ENCODE results near the gene GPRIN2. TPM values are rescaled to one million over a fixed set of nuclear protein-coding genes. Genes with fewer than 3 reads are reported as not detected.
A peak's percentile ranks its signal among the peaks of the same experiment; 100 is the strongest.
"Not testable (repeated sequence)": the region's sequence is repeated elsewhere in the genome, so short reads cannot be mapped to it uniquely, and the experiment has no call there.

GPRIN2 gene
- total RNA-seq, 1 donor from 2014 or later: 5.4 TPM

GRCh38 chr10:46585246-46585645 is 28.8 kb upstream of the GPRIN2 start:
- not testable (repeated sequence) for H3K27ac Mint-ChIP-seq (ENCODE audit: unreplicated experiment); H3K27me3 Mint-ChIP-seq (ENCODE audit: low read depth); H3K4me3 Mint-ChIP-seq (ENCODE audit: unreplicated experiment); H3K36me3 Mint-ChIP-seq (ENCODE audit: low read depth); H3K9me3 Mint-ChIP-seq (ENCODE audit: low read depth); DNase-seq (ENCODE audit: low spot score); H3K4me1 Mint-ChIP-seq (ENCODE audit: low read depth)

DNA sequence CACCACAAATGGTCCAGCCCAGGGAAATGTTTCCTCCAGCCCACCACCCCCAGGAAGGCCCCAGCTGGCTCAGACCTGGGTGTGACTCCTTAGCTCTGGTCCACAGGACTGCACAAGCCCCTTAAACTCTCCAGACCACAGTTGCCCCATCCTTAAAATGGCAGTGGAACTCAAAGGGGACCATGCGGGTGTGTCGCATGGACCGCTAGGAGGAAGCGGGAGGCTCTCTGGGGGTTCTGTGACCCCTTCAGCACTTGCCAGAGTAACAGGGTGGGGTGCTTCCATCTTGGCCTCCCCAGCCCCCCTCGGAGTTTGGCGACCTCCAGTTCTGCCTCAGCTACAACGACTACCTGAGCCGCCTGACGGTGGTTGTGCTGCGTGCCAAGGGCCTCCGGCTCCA is 27.7 kb upstream of the GPRIN2 start:
- DNase-seq (ENCODE audit: low spot score); H3K4me3 Mint-ChIP-seq (ENCODE audit: unreplicated experiment); H3K27ac Mint-ChIP-seq (ENCODE audit: unreplicated experiment); H3K27me3 Mint-ChIP-seq (ENCODE audit: low read depth); H3K4me1 Mint-ChIP-seq (ENCODE audit: low read depth); H3K36me3 Mint-ChIP-seq (ENCODE audit: low read depth); H3K9me3 Mint-ChIP-seq (ENCODE audit: low read depth): not testable (repeated sequence)

DNA sequence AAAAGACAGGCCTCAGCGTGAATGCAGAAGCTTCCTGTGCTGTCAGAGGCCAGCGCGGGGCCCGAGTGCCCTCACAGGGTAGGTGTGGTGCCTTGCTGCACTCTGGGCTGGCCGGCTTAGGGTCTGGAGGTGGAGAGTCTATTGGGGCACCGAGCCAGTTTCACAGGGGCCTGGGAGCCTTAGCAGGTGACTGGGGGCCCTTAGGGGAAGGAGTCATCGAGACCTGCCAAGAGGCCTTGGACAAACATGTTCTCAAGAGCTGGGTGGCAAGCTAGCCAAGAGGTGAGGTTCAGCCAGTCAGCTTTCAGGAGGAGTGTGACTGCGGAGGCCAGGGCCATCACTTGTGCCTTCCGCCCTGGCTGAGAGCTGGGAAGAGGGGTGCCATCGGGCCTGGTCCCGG is 26.1 kb upstream of the GPRIN2 start:
- H3K27ac Mint-ChIP-seq (ENCODE audit: unreplicated experiment); DNase-seq (ENCODE audit: low spot score); H3K27me3 Mint-ChIP-seq (ENCODE audit: low read depth); H3K4me3 Mint-ChIP-seq (ENCODE audit: unreplicated experiment); H3K9me3 Mint-ChIP-seq (ENCODE audit: low read depth); H3K36me3 Mint-ChIP-seq (ENCODE audit: low read depth); H3K4me1 Mint-ChIP-seq (ENCODE audit: low read depth): not testable (repeated sequence)

- H3K4me3 Mint-ChIP-seq (ENCODE audit: unreplicated experiment); H3K27me3 Mint-ChIP-seq (ENCODE audit: low read depth); H3K9me3 Mint-ChIP-seq (ENCODE audit: low read depth); H3K36me3 Mint-ChIP-seq (ENCODE audit: low read depth); H3K27ac Mint-ChIP-seq (ENCODE audit: unreplicated experiment); H3K4me1 Mint-ChIP-seq (ENCODE audit: low read depth); DNase-seq (ENCODE audit: low spot score): not testable (repeated sequence)
These were observed 25.5 kb upstream of the GPRIN2 start for GRCh38 chr10:46581997-46582396.

DNA sequence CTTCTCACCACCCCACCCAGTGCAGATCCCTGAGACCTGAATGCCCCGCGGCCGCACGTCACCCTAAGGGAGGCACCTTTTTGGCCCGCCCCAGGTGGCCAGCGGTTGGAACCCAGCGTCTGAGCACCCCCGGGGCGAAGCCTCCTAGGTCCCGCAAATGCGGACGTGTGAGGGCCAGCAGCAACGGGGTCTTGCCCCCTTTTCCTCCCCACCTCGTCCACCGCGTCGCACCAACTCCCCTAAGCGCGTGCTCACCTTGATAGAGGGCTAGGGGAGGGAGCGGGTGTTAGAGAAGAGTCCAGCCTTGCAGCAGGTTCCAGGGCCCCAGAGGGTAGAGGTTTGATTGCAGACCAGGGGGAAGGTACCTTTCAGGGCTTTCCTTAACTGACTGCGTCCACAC is 22.9 kb upstream of the GPRIN2 start:
- not testable (repeated sequence) for H3K4me1 Mint-ChIP-seq (ENCODE audit: low read depth); H3K27ac Mint-ChIP-seq (ENCODE audit: unreplicated experiment); DNase-seq (ENCODE audit: low spot score); H3K4me3 Mint-ChIP-seq (ENCODE audit: unreplicated experiment); H3K27me3 Mint-ChIP-seq (ENCODE audit: low read depth); H3K9me3 Mint-ChIP-seq (ENCODE audit: low read depth); H3K36me3 Mint-ChIP-seq (ENCODE audit: low read depth)

DNA sequence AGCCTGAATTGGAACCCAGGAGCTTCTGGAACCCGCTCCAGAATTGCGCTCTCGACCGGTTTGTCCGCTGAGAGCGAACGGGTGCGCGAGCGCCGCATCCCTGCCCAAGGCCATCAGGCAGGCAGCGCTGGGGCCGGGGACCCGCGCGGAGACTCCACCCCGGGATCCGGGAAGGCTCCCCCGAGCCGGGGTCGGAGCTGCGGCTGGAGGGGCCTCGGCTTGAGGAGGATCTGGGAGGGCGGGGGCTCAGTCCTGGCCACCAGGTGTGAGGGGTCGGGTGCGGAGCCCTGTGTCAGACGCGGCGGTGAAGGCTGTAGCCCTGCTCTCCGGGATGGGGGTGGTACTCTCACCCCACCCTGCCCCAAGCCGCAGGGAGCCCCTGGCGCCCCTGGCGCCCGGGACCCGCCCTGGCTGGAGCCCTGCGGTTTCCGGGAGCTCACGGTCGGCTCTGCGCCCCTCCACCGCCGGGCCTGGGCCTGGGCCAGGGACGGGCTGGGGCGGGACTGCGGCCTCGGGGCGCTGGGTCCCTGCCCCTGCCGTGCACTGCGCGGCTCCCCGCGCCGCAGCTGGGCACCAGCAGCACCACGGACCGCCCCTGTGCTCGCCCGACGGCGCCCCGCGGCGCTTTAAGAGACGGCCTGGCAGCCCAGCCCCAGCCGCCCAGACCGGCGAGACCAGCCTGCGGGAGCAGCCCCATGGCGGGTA is 22.2 kb upstream of the GPRIN2 start, which contains the start of gene SYT15:
SYT15 (plus strand) TSS at position 655 of the 705 bp plus-strand sequence; CDS start at position 696, 41 bp downstream.
- not testable (repeated sequence) for H3K4me1 Mint-ChIP-seq (ENCODE audit: low read depth); H3K9me3 Mint-ChIP-seq (ENCODE audit: low read depth); H3K36me3 Mint-ChIP-seq (ENCODE audit: low read depth); H3K4me3 Mint-ChIP-seq (ENCODE audit: unreplicated experiment); DNase-seq (ENCODE audit: low spot score); H3K27ac Mint-ChIP-seq (ENCODE audit: unreplicated experiment); H3K27me3 Mint-ChIP-seq (ENCODE audit: low read depth)

GRCh38 chr10:46577624-46578473 is 21.4 kb upstream of the GPRIN2 start:
- not testable (repeated sequence) for H3K27me3 Mint-ChIP-seq (ENCODE audit: low read depth); H3K36me3 Mint-ChIP-seq (ENCODE audit: low read depth); DNase-seq (ENCODE audit: low spot score); H3K4me1 Mint-ChIP-seq (ENCODE audit: low read depth); H3K27ac Mint-ChIP-seq (ENCODE audit: unreplicated experiment); H3K9me3 Mint-ChIP-seq (ENCODE audit: low read depth); H3K4me3 Mint-ChIP-seq (ENCODE audit: unreplicated experiment)

- not testable (repeated sequence) for H3K27ac Mint-ChIP-seq (ENCODE audit: unreplicated experiment); H3K9me3 Mint-ChIP-seq (ENCODE audit: low read depth); H3K27me3 Mint-ChIP-seq (ENCODE audit: low read depth); DNase-seq (ENCODE audit: low spot score); H3K4me3 Mint-ChIP-seq (ENCODE audit: unreplicated experiment); H3K36me3 Mint-ChIP-seq (ENCODE audit: low read depth)
- peaks cover 10% of the 10 kb centered on the region for H3K4me1 Mint-ChIP-seq (ENCODE audit: low read depth)
These were observed 17.4 kb upstream of the GPRIN2 start for GRCh38 chr10:46573884-46574283.

DNA sequence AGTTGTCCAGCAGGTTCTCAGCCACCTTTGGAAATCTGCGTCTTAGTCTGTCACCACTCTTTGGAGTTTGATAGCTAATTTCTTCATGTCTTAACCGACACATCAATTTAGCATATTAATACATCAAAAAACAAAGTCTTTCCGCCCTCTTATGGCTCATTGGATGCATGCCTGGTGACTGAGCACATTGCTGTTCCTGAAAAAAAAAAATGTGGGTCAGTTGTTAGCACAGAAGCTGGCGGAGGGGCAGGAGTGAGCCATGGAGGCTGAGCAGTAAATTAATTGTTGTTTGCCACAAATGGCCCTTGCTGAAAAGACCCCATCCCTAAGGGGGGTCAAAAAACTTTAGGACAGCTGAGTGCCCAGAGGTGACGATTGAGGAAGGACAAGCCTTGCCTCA is 16.9 kb upstream of the GPRIN2 start:
- not testable (repeated sequence) for H3K9me3 Mint-ChIP-seq (ENCODE audit: low read depth); H3K36me3 Mint-ChIP-seq (ENCODE audit: low read depth); H3K4me3 Mint-ChIP-seq (ENCODE audit: unreplicated experiment); DNase-seq (ENCODE audit: low spot score); H3K27me3 Mint-ChIP-seq (ENCODE audit: low read depth)
- H3K27ac Mint-ChIP-seq (ENCODE audit: unreplicated experiment): peak overlapping the region; percentile 45
- peaks cover 10% of the 10 kb centered on the region for H3K4me1 Mint-ChIP-seq (ENCODE audit: low read depth)
- peak; percentile 32 for TF ChIP-seq CTCF (IDR thresholded peaks at IDR 0.05)

GRCh38 chr10:46572765-46573164 is 16.3 kb upstream of the GPRIN2 start:
- not testable (repeated sequence) for H3K36me3 Mint-ChIP-seq (ENCODE audit: low read depth); H3K27me3 Mint-ChIP-seq (ENCODE audit: low read depth); H3K9me3 Mint-ChIP-seq (ENCODE audit: low read depth); DNase-seq (ENCODE audit: low spot score); H3K4me3 Mint-ChIP-seq (ENCODE audit: unreplicated experiment); H3K27ac Mint-ChIP-seq (ENCODE audit: unreplicated experiment)
- peaks cover 10% of the 10 kb centered on the region for H3K4me1 Mint-ChIP-seq (ENCODE audit: low read depth)

GRCh38 chr10:46570655-46571054 is 14.2 kb upstream of the GPRIN2 start:
- not testable (repeated sequence) for H3K27me3 Mint-ChIP-seq (ENCODE audit: low read depth); H3K9me3 Mint-ChIP-seq (ENCODE audit: low read depth); H3K27ac Mint-ChIP-seq (ENCODE audit: unreplicated experiment); H3K36me3 Mint-ChIP-seq (ENCODE audit: low read depth); DNase-seq (ENCODE audit: low spot score); H3K4me3 Mint-ChIP-seq (ENCODE audit: unreplicated experiment)
- H3K4me1 Mint-ChIP-seq (ENCODE audit: low read depth): peaks cover 10% of the 10 kb centered on the region

DNA sequence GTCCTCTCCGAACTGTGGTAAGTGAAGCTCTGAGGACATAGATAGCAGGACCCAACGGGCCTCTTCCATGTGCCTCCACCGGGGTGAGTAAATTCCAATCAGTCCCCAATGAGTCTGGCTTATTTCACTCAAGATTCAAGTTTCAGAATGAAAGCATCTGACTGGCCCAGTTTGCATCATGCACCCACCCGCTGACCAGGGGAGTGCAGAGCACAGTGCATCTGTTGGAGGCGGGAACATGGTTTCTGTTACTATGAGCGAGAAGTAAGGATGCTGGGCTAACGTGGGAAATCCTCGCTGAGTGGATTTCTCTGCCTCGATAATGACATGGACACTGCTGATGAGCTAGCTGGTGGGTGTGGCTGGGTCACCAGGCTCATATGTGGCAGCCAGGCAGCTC is 10.7 kb upstream of the GPRIN2 start:
- H3K27me3 Mint-ChIP-seq (ENCODE audit: low read depth); H3K27ac Mint-ChIP-seq (ENCODE audit: unreplicated experiment); H3K36me3 Mint-ChIP-seq (ENCODE audit: low read depth); H3K4me3 Mint-ChIP-seq (ENCODE audit: unreplicated experiment); H3K4me1 Mint-ChIP-seq (ENCODE audit: low read depth); H3K9me3 Mint-ChIP-seq (ENCODE audit: low read depth): not testable (repeated sequence)
- peak; percentile 65 for DNase-seq (ENCODE audit: low spot score)
